Astrocyte (in vitro differentiated cells and primary cell): ENCODE measurements around the gene PPP1R15A.
"Not testable (repeated sequence)": the region's sequence is repeated elsewhere in the genome, so short reads cannot be mapped to it uniquely, and the experiment has no call there.

ENCODE experiments used
- CTCF ChIP-seq: IDR thresholded peaks from 2 replicates; pipeline ENCODE4 v1.5.1; 2011; ENCODE audit warnings: low read depth, mild to moderate bottlenecking, inconsistent platforms, low read length, moderate library complexity; ENCODE audit not compliant: insufficient read depth
- EZH2 ChIP-seq: IDR thresholded peaks from 2 replicates; pipeline ENCODE4 v1.6.1; 2012; ENCODE audit warnings: mild to moderate bottlenecking, low read length, inconsistent platforms; ENCODE audit not compliant: insufficient read depth

DNA sequence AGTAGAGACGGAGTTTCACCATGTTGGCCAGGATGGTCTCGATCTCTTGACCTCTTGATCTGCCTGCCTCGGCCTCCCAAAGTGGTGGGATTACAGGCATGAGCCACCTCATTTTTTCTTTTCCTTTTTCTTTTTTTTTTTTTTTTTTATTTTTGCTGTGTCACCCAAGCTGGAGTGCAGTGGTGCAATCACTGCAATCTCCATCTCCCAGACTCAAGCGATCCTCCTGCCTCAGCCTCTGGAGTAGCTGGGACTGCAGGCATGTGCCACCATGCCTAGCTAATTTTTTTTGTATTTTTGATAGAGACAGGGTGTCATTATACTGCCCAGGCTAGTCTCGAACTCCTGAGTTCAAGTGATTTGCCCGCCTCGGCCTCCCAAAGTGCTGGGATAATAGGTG is 30.1 kb downstream of the PPP1R15A start:
- TF ChIP-seq CTCF, EZH2: not testable (repeated sequence)
